PC-9 (cell line): ENCODE data around the gene STH.

Experiments
- CTCF ChIP-seq: fragments of 200-600 bp; sonication (generic); conservative IDR thresholded peaks from 2 replicates; pipeline ENCODE4 v1.6.1; 2017; ENCODE audit warnings: mixed run types, antibody characterized with exemption, mild to moderate bottlenecking, moderate library complexity
- EZH2 ChIP-seq: fragments of 200-600 bp; sonication (generic); IDR thresholded peaks from 2 replicates; pipeline ENCODE4 v1.8.0; 2017; ENCODE audit warnings: antibody characterized with exemption, low read depth

DNA sequence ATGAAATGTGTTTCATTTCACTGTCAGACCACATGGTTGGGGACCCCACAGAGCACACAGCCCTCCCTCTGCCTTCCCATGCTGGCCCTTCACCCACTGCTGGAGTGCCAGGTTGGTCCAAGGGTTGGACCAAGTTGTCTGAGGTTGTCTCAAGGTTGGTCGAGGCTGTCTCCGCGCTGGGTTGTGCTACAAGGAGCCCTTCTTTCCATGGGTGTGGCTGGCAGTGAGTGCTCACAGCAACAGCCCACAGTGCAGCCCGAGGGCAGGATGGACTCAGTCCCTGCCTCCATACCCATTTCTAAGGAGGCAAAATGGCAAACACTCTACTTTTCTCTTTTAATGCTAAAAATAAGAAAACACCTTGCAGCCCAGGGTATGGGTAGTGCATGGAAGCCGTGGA lies 35.8 kb upstream of the STH start:
- TF ChIP-seq EZH2 (no peak), CTCF (no peak)
